GM12892 (cell line): Measurements from ENCODE around the gene OBSCN.

Experiments used
- DNase-seq: peaks from one replicate; pipeline ENCODE4 v3.0.0; 2011; ENCODE audit not compliant: insufficient read length
- FAIRE-seq: peaks from 2 replicates; lab custom pipeline; 2011; peaks lifted over from hg19 to GRCh38; lab: Jason Lieb, UNC
- POLR2A ChIP-seq: IDR thresholded peaks from 2 replicates; pipeline ENCODE4 v1.6.1; 2011; ENCODE audit warnings: low read depth, low read length, control low read depth
- POLR2AphosphoS5 ChIP-seq: IDR thresholded peaks from 2 replicates; pipeline ENCODE4 v1.6.1; 2011; ENCODE audit warnings: low read depth, low read length, control low read depth
- TAF1 ChIP-seq: IDR thresholded peaks from 2 replicates; pipeline ENCODE4 v1.6.1; 2011; ENCODE audit warnings: low read depth, mild to moderate bottlenecking, control low read depth, low read length, borderline replicate concordance

The OBSCN gene

DNA sequence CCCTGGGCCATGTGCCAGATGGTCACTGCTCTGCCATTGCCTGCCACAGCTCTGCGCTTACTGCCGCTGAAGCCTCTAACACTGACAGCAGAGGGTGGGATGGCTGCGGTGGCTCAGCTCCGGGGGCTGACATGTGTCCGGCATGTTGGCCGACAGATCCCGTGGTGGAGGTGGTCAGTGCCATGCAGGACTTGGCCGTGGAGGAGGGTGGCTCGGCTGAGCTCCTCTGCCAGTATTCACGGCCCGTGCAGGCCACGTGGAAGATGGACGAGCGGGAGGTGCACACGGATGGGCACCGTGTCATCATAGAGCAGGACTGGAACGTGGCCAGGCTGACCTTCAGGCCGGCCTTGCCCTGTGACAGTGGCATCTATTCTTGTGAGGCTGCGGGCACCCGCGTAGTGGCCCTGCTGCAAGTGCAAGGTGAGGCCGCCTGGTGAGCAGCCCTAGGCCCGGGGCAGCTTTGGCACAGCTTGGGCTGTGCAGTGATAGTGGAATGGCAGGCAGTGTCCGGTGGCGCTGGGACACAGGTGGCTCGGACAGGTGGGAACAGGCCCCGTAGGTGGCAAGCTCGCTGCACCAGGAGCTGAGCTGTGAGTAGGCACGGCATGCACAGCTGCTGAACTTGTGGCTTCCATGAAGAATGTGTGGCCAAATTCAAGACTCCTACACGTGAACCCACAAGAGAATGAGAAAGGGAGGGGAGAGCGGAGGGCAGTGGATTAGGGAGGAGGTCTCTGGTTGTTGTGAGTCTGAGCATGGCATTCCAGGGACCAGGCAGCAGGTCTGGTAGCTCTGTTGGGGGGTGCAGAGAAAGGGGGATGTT is 107.0 kb downstream of the OBSCN start:
- DNase-seq (no peak), FAIRE-seq (no peak)
- no peak for TF ChIP-seq TAF1
- no peak for TF ChIP-seq POLR2A
- no peak for TF ChIP-seq POLR2AphosphoS5

DNA sequence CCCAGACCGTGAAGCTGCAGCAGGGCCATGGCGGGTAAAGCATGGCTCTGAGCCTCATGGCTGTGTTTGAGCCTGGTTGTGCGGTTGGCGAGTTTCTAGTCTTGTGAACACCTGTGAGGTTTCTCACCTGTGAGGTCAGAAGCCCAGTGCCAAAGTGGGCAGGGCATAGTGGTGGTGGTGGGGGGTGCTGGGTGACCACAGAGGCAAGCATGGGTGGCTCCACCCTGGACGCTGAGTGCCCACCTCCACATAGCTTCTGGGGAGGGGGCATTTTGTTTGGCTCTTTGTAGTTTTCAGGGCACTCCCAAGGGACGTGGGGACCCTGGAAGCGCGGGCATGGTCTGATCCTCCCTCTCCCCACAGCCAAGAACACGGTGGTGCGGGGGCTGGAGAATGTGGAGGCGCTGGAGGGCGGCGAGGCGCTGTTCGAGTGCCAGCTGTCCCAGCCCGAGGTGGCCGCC is 107.7 kb downstream of the OBSCN start:
- TF ChIP-seq POLR2A (no peak), TAF1 (no peak), POLR2AphosphoS5 (no peak)
- DNase-seq, result no peak
- no peak for FAIRE-seq

GRCh38 chr1:228315945-228316588 is 108.2 kb downstream of the OBSCN start:
- TF ChIP-seq TAF1 (no peak), POLR2A (no peak), POLR2AphosphoS5 (no peak)
- FAIRE-seq, result no peak
- DNase-seq, result no peak

- DNase-seq (no peak), FAIRE-seq (no peak)
- TF ChIP-seq POLR2AphosphoS5 (no peak), POLR2A (no peak), TAF1 (no peak)
Measured at GRCh38 chr1:228316589-228317387, 108.9 kb downstream of the OBSCN start.

DNA sequence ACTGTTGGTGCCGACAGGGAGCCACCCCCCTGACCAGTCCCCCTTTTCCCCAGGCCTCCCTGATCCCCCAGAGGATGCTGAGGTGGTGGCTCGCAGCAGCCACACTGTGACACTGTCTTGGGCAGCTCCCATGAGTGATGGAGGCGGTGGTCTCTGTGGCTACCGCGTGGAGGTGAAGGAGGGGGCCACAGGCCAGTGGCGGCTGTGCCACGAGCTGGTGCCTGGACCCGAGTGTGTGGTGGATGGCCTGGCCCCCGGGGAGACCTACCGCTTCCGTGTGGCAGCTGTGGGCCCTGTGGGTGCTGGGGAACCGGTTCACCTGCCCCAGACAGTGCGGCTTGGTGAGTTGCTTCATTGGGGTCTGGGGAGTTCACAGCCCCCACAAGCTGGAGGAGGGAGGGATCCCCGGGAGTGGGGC is 109.6 kb downstream of the OBSCN start:
- TF ChIP-seq POLR2A (no peak), TAF1 (no peak), POLR2AphosphoS5 (no peak)
- FAIRE-seq (no peak), DNase-seq (no peak)

- FAIRE-seq (no peak), DNase-seq (no peak)
- TF ChIP-seq POLR2AphosphoS5, result no peak
- no peak for TF ChIP-seq TAF1
- TF ChIP-seq POLR2A, result no peak
Measured at GRCh38 chr1:228317891-228318810, 110.3 kb downstream of the OBSCN start.

- no peak for DNase-seq
- TF ChIP-seq POLR2AphosphoS5 (no peak), TAF1 (no peak), POLR2A (no peak)
- no peak for FAIRE-seq
Measured at GRCh38 chr1:228318823-228319241, 111.0 kb downstream of the OBSCN start.

DNA sequence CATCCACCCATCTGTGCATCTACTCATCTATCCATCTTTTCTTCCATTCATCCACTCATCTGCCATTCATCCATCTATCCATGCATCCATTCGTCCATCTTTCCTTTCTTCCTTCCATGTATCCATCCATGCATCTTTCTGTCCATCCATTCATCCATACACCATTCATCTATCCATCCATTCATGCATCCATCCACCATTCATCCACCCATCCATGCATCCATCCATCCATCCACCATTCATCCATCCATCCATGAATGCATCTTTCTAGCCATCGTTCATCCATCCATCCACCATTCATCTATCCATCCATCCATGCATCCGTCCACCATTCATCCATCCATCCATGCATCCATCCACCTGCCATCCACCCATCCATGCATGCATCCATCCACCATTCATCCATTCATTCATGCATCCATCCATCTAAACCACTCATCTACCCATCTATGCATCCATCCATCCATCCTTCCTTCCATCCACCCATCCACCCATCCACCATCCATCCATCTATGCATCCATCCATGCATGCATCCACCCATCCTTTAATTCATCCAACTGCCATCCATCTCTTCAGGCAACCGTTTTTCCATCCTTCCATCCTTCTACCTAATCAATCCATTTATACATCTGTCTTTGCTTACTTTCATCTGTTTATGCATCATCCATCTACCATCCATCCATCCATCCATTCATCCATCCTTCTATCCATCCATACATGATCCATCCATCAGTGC is 111.7 kb downstream of the OBSCN start:
- no peak for TF ChIP-seq POLR2A
- no peak for TF ChIP-seq TAF1
- TF ChIP-seq POLR2AphosphoS5, result no peak
- no peak for FAIRE-seq
- DNase-seq, result no peak

- no peak for TF ChIP-seq TAF1
- TF ChIP-seq POLR2AphosphoS5, result no peak
- no peak for TF ChIP-seq POLR2A
- DNase-seq (no peak), FAIRE-seq (no peak)
Measured at GRCh38 chr1:228320394-228320793, 112.5 kb downstream of the OBSCN start.

GRCh38 chr1:228321435-228321834 is 113.6 kb downstream of the OBSCN start:
- TF ChIP-seq POLR2AphosphoS5, result no peak
- FAIRE-seq (no peak), DNase-seq (no peak)
